ENCODE data around the gene FCRL1.

FCRL1 gene

DNA sequence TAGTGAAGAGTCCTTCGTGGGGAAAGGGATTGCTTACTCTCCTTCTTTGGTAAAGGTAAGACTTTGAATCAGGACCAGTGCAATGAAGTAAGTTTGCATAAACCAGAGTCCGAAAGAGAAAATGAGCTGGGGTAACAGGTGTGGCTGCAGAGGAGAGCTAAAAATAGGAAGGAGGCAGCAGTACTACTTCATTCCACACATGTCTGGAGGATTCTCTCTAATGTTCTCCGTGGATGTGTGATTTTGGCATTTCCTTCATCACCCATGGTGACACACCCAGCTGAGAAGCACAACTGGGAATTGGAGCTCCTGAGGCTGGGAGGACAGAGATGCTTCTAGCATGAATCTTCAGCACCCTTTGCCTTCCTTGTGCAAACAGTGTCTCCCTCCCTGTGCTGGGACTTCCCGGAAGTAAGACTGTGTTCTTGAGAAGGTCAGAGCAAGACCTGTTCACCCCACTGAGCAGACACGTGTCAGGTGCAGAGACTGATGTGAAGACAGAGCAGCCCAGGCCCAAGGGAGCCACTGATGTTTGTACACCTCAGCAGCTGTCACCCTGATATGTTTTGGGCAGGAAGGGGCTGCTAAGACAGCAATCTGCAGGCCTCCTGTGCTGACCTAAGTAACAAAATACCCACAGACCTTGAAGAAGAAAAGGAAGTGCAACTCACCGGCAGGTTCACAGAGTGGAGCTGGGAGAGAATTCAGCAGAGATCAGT, 13.3 kb downstream of the FCRL1 start:
- in situ Hi-C loops (cut with MboI; ENCODE audit: low sequenced_read_pairs) = no loop called here

DNA sequence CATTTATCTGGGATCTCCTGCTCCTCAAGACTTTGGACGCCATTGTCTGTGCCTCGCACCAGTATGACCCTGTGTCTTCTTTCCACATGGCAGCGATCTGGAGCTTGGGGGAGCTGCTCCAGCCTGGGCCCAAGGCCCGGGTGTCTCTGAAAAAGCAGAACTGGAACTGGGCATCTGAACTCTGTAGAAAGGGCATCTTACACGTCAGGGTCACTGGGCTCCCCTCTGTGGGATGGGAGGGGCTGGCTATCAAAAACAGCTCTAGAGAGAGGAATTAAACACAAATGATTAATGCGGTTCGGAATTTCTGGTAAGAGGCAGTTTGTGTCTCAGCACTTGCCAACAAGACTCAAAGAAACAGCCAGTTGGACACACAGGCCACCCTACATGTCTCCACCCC, 16.1 kb downstream of the FCRL1 start:
- in situ Hi-C loops (cut with MboI; ENCODE audit: low sequenced_read_pairs) = no loop called here

DNA sequence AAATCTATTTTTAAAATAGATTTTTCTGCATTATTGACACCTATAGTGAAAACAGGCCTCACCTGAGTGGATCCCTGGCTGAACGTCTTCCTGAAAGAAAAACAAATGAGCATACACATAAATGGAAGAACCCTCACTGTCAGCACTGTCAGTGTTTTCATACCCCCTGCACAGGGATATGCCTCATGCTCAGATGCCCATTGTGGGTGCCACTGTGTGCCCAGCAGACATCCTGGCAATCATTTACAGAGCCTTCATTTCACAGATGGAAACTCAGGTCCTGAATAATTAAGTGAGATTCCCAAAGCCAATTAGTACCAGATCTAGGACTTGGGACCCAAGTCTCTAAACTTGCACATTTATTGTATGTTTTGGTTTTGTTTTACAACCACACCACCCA, 19.9 kb downstream of the FCRL1 start:
- in situ Hi-C loops (cut with MboI; ENCODE audit: low sequenced_read_pairs) = no loop called here

DNA sequence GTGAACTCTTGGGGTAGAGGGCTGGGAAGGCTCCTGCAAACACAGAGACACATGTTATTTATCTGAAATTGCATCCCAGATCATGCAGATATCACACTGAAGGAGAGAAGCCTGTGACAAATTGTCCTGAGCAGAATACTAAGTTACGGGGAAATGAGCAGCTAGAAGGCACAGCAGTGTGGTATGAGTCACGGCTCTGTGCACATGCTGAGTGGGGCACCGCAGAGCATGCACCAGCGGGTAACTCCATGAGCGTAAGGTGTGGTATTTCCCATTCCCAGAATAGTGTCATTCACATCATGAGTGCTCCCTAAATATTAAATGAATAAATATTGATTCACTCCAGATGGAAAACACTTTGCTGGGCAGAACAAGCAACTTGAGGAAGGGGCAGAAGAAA, 21.7 kb downstream of the FCRL1 start:
- in situ Hi-C loops (cut with MboI; ENCODE audit: low sequenced_read_pairs) = no loop called here

DNA sequence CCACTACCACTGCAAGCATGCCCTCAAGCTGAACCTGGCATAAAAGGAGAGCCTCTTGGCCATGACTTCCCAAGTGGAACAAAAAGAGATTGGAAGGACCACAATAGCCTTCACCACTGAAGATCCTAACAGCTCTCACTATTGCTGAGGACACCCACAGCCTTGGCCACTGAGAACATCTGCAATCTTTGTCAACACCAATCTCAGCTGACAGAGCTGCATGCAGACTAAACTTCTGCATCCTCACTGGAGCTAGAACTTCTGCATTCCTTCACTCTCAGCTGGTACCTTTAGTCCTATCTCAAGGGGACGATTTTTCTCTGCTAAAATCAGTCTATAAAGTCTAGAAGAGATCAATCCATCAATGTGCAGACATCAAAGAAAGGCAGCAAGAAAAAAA, 34.7 kb downstream of the FCRL1 start:
- in situ Hi-C loops (cut with MboI; ENCODE audit: low sequenced_read_pairs) = no loop called here

DNA sequence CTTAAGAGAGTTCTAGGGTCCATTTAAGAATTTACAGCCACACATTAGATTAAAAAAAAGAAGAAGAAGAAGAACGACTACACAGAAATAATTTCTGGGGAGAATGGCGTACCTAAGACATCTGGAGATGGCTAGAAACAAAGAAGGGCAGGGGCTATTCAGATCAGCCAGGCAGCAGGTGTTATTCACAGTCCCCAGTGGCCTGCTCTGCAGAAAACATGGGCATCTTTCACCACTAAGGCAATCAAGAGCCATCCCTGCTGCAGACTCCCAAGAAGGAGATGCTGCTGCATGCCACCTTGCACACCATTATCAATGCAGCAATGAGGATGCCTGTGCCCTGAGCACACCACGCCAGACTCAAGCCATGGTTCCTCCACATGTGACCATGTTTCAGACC, 35.1 kb downstream of the FCRL1 start:
- in situ Hi-C loops (cut with MboI; ENCODE audit: low sequenced_read_pairs) = no loop called here

DNA sequence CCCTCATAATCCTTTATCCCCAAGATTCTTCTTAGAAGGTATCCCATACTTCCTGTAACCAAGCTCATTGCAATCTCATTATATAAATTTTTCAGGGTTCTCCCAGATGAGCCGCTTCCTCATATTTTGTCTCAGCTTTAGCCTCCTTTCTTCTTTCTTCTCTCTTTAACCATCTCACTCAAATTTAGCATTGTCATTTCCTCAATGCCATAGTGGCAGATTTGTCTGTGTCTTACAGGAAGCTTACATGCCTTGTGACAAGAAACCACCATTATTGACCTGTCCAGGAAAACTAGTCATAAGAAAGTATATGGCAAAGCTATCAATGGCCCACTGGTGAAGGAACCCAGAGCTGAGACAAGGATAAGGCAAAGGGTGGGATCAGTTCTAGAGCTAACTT, 37.0 kb downstream of the FCRL1 start:
- in situ Hi-C loops (cut with MboI; ENCODE audit: low sequenced_read_pairs) = no loop called here

DNA sequence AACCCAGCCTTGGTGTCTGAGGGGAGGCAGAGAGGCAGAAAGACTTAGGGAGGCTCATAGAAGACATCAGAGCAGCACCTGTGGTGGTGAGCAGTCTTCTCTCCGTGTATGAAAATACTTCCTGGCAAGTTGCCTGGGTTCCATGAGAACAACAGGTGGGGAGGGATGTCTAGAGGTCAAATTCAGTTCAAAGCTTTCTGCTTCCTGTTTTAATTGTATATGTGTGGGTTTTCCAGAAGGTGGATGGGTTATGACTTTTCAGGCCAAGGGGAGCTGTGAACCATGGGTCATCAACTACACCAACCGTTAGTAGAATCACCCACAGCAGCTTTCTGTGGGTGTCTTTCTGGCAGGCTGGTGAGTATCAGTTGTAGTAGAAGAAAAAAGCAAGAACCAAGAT, 38.9 kb downstream of the FCRL1 start:
- in situ Hi-C loops (cut with MboI; ENCODE audit: low sequenced_read_pairs) = no loop called here

DNA sequence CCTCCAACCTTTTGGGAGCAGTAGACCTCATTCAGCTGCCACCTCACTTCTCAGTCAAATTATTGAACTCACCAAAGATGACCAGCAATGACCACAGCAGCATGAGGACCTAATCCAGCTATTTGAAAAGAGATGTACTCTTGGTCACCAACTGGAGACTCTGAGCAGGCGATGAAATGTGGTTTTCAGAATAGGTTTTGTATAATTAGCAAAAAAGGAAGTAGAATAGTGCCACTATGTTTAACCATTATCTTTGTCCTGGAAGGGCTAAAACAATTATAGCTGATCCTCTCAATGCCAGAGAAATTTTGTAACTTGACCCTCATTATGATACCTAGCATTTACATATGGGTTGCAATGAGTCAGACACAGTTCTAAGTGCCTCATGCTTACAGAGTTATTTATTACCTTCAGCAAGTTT, 42.9 kb downstream of the FCRL1 start, which contains the start of gene FCRL2:
Gene FCRL2 (minus strand): TSS at position 162 of the 421 bp plus-strand sequence. CDS start 59 bp downstream, at position 103.
- in situ Hi-C loops (cut with MboI; ENCODE audit: low sequenced_read_pairs) = no loop called here

DNA sequence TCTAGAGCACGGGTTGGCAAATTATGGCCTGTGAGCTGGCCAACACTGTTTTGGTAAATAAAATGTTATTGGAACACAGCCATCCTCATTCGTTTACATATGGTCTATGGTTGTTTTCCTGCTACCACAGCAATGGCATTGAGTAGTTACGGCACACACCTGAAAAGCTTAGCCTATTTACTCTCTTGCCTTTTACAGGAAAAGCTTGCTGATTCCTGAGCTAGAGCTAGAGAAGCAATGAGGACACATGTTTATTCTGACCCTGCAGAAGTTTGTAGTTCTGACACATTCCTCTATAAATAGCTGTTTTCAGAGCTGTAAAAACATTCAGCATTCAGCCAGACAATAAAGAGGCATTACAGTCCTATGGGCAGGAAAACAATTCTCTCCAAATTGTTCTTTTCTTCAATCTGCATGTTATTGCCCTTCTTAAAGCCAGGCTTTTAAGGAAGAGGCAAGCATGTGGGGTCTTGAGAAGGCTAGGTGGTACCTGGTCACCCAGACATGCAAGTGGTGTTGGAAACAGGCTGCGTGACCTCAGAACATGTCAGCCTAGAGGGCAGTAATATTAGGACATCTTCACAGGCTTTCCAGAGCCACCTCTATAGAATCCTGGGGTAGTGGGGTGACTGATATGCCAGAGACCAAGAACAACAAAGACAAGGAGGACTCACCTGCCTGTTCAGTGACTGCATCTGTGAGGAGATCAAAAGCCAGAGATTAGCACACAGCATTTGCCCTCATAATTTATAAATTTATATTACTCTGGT, 44.6 kb downstream of the FCRL1 start:
- in situ Hi-C loops (cut with MboI; ENCODE audit: low sequenced_read_pairs) = no loop called here

DNA sequence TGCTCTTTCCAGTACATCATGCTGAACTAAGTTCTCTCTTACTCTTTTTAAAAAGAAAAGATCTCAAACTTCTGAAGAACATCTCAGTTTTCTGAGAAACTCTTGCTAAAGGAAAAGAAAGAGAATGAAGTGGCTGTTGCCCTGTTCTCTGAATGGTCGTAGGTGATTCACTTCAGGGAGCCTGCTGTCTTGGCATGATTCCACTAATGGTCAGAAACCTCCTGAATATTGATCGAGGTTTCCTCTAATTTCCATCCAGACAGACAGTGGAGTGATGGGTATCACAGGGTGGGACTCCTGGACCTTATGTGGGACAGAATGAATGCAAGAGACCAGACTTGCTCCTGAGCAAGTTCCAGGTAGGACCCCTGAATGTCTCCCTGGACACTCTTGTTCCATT, 45.5 kb downstream of the FCRL1 start:
- in situ Hi-C loops (cut with MboI; ENCODE audit: low sequenced_read_pairs) = no loop called here

DNA sequence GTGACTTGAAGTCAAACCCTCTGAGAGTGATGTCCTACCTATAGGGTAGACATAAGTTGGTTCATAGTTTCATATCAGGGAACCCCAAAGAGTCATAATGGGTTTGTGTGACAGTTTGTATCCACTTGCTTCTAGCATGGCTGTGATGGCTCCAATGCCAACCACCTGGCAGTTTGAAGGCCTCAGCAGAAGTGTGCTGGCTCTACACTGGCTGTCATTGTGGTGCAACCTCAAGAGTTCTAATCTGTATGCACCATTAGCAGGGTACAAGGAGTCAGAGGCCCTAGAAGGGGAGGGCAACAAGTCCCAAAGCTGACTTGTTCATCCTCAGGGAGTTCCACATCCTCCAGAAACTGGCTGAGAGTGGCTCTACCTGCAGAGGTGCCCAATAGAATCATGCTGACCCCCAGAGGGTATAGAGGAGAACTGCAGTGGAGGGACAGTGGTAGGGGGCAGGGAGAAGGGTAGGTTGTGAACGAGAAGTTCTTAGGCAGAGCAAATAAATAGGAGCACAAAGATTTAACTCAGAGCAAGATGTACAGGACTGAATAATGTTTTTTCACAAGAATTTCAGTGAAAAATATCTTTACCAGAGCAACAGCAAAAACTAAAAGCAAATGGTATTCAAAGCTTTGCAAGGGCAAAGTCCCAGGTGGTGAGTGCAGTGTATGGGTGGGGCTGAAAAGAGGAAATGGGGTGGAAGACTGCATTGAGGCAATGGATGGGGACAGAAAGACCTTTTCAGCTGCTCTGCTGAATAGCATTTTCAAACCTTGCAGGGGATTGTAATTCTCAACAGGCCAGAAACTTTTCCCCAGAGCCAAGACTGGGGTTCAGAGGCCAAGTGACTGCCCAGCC, 46.2 kb downstream of the FCRL1 start:
- in situ Hi-C loops (cut with MboI; ENCODE audit: low sequenced_read_pairs) = no loop called here

DNA sequence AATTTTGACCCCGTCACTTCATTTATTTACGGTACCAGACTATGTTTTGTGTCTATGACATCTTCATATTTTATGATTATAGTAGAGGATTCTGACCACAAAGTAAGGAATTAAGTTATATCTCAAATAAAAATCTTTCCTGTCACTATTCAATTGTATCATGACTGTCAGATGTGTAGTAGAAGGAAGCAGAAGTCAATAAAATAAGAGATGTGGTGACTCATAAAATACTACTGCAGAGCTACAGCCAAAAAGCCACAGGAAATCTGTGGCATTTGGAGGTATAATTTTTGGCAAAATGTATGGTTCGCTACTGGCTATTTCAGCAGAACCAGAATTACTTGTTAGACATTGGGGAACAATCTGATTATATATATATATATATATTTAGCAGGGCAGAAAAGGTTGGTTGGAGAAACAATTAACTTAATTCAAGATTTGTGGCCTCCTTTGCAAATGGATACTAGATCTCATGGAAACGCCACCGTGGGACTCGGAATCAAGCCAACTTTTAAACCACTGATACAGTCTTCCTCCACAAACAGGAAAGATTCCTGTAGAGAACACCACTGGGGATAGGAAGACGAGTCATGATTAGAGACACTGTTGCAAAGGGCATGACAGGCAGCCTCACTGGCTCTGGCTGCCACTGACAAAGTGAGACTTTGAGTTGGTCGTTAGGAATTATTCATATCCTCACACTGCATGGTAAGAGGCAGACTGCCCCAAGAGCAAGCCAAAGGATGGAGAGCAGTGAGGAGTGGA, 48.1 kb downstream of the FCRL1 start:
- in situ Hi-C loops (cut with MboI; ENCODE audit: low sequenced_read_pairs) = no loop called here

DNA sequence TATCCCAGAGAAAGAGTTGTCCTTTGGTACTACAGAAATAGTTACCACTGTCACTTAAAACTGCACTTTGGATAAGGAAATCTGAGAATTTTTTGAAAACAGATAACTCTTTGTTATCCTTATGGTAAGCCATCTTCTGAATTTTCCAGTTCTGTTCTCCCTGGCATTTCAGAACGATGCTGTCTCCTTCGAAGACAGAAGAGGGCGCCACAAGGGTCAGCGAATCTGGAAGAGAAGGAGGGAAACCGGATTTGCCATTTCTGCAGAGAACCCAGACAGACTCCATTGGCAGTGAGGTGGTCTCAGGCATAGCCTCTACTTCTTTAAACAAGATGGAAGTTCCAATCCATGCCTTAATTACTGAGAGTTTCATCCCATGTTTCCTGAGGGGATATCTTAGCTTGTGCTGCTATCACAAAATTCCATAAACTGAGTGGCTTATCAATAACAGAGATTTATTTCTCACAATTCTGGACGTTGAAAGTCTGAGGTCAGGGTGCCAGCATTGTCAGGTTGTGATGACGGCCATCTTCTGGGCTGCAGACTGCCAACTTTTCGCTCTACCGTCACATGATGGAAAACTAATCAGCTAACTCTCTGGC, 49.4 kb downstream of the FCRL1 start:
- in situ Hi-C loops (cut with MboI; ENCODE audit: low sequenced_read_pairs) = no loop called here

DNA sequence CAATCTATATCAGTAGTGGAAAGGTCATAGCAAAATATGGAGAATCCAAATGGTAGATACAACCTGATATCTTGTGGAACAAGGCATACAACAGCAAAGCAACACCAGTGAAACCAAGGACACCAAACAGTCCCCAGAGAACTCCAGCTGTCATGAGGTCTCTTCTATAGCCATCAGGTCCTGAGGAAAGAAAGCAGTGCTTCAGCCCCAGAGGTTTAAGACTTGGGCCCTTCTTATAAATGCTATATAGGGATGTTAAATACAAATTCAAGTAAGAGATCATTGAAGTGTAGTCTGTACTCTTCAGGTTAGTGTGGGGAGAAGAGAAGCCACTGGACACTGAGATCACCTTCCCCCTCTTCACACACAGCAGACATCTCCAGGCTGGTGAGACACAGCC, 53.1 kb downstream of the FCRL1 start:
- in situ Hi-C loops (cut with MboI; ENCODE audit: low sequenced_read_pairs) = no loop called here

DNA sequence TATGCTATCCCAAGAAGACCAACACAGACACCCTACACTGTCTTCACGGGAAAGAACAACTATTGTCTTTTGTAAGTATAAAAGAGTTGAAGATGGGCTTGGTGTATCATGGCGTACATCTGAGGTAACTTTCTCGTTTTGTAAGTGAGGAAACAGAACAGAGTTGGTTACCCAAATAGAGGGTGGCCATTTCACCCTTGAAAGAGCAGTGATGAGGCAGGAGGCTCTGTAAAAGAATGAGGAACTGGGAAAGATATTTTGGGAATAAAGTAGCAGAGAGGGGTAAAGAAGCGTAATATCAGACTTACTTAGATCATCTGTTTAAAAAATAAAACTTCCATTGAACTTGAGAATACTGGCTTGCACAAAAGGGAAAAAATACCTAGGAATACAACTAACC, 61.9 kb downstream of the FCRL1 start:
- in situ Hi-C loops (cut with MboI; ENCODE audit: low sequenced_read_pairs) = no loop called here

DNA sequence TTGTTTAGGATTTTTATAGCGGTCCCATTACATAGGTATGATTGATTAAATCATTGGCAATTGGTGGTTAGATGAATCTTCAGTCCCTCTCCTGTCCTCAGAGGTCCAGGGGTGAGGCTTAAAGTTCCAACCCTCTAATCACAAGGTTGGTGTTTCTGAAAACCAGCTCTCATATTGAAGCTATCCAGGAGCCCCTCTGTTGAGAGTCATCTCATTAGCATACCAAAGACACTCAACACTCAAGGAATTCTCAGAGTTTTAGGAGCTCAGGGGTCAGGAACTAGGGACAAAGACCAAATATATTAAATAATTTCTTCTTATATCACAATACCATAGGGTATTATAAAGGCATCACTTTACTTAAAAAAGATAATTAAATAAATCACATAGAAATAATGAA, 66.3 kb downstream of the FCRL1 start:
- in situ Hi-C loops (cut with MboI; ENCODE audit: low sequenced_read_pairs) = no loop called here

DNA sequence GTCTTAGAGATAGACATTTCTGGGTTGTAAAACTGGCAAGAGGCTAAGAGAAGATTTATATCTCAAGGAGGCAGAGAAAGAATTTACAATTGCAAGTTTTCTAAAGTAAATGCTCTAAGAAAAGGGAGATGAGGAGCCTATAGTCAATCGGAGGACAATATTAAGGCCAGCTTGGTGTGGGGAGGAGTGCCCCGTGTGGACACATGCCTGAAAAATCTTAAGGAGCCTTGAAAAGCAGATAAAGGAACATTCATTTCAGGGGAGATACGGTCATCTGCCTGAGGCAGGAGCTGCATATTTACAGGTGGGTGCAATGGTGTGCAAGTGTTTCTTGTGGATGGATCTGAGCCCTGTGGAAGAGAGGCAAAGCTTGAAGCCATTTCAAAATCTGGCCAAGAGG, 68.6 kb downstream of the FCRL1 start:
- in situ Hi-C loops (cut with MboI; ENCODE audit: low sequenced_read_pairs) = no loop called here

DNA sequence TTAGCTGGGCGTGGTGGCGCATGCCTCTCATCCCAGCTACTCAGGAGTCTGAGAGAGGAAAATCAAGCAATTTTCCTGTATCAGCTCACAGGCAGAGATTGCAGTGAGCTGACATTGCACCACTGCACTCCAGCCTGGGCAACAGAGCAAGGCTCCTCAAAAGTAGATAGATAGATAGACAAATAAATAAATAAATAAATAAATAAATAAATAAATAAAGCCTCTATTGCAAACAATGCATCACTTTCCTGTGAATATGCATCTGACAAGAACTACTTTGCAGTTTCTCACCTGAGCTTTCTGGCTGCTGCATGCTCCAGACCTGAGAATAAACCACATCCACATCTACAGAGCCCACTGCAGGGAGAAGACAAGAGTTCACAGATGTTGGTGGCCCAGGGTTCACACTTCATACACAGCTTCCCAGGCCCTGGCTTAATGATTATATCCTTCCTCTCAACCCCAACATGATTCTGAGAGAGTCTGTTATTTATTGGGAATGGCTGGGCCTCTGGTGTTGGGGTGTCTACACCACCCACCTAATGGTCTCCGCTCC, 71.6 kb downstream of the FCRL1 start:
- in situ Hi-C loops (cut with MboI; ENCODE audit: low sequenced_read_pairs) = no loop called here
